Measurements from ENCODE around the gene MTHFD2L. TPM values are rescaled to one million over a fixed set of nuclear protein-coding genes. Genes with fewer than 3 reads are reported as not detected.

MTHFD2L gene
- total and polyA plus RNA-seq, 2 experiments from 2014 or later, result 20.0 to 32.0 TPM

GRCh38 chr4:74237425-74237966 is 79.6 kb downstream of the MTHFD2L start:
- H3K4me1 ChIP-seq (ENCODE audit: insufficient read depth), result no peaks in the 10 kb centered on the region
- no peaks in the 10 kb centered on the region for H3K79me2 ChIP-seq
- no peak for TF ChIP-seq CTCF (IDR thresholded peaks at IDR 0.05; ENCODE audit: poor library complexity)
- TF ChIP-seq EZH2 (IDR thresholded peaks at IDR 0.05; ENCODE audit: borderline replicate concordance), result no peak
- no peak for TF ChIP-seq EZH2phosphoT487 (IDR thresholded peaks at IDR 0.05; ENCODE audit: low read depth, severe bottlenecking, unreplicated experiment)
- H3K27me3 ChIP-seq, result no peaks in the 10 kb centered on the region
- H3K27ac ChIP-seq, result no peak overlapping the region
- no peaks in the 10 kb centered on the region for H4K20me1 ChIP-seq (ENCODE audit: insufficient read depth, poor library complexity, severe bottlenecking)
- no peaks in the 10 kb centered on the region for H3K9me3 ChIP-seq (ENCODE audit: low read depth)
- no peak for DNase-seq (ENCODE audit: low spot score)
- 97% methylated on average over 3 of the region's 3 CpGs for WGBS (ENCODE audit: low lambda C conversion rate, missing lambda C conversion rate)
- no peaks in the 10 kb centered on the region for H3K9me2 ChIP-seq (replicated peaks; ENCODE audit: insufficient read depth)
- no peaks in the 10 kb centered on the region for H3K36me3 ChIP-seq (replicated peaks; ENCODE audit: insufficient read depth, low read depth)
- H2AFZ ChIP-seq, result no peak overlapping the region
- H3K4me3 ChIP-seq, result no peak overlapping the region
- no peak overlapping the region for H3K4me2 ChIP-seq

DNA sequence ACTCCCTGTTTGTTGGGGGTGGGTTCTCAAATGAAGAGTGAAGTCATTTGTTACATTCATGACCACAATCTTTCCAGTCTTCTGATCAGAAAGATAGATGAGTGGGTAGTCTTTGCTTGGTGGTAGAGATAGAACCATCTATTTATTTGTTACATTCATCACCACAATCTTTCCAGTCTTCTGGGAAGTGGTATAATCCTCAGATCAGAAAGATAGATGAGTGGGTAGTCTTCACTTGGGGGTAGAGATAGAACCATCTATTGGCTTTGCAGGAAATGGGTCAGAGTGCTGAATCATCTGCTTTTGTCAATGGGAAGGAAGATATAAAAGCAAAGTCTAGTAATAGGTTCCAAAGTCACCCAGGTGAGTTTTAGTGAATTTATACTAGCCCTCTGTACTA is 86.1 kb downstream of the MTHFD2L start:
- TF ChIP-seq EZH2phosphoT487 (IDR thresholded peaks at IDR 0.05; ENCODE audit: low read depth, severe bottlenecking, unreplicated experiment) (no peak), EZH2 (IDR thresholded peaks at IDR 0.05; ENCODE audit: borderline replicate concordance) (no peak), CTCF (IDR thresholded peaks at IDR 0.05; ENCODE audit: poor library complexity) (no peak)
- Histone ChIP-seq H2AFZ (no peak overlapping the region), H3K36me3 (replicated peaks; ENCODE audit: insufficient read depth, low read depth) (no peaks in the 10 kb centered on the region), H3K4me1 (ENCODE audit: insufficient read depth) (no peaks in the 10 kb centered on the region), H3K79me2 (no peaks in the 10 kb centered on the region), H3K27me3 (no peaks in the 10 kb centered on the region), H3K4me2 (no peak overlapping the region), H3K27ac (no peak overlapping the region), H3K9me3 (ENCODE audit: low read depth) (no peaks in the 10 kb centered on the region), H4K20me1 (ENCODE audit: insufficient read depth, poor library complexity, severe bottlenecking) (no peaks in the 10 kb centered on the region), H3K9me2 (replicated peaks; ENCODE audit: insufficient read depth) (no peaks in the 10 kb centered on the region), H3K4me3 (no peak overlapping the region)
- no peak for DNase-seq (ENCODE audit: low spot score)

DNA sequence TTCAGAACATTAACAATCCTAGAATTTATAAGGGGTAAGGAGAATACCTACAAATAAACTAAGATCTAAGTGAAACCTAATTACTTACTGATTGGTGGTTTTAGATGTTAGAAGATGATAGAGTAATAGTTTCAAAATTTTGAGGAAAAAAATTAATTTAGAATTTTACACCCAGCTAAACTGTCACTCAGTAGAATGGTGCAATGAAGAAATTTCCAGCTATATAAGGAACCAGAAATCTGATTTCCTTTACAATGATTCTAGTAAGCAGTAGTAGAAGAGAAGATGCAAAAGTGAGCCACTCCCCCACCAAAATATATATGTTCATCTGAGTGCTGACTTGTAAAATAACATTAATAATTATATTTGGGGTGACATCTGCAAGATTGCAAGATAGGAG is 95.0 kb downstream of the MTHFD2L start:
- TF ChIP-seq CTCF (IDR thresholded peaks at IDR 0.05; ENCODE audit: poor library complexity), result no peak
- no peak for TF ChIP-seq EZH2 (IDR thresholded peaks at IDR 0.05; ENCODE audit: borderline replicate concordance)
- TF ChIP-seq EZH2phosphoT487 (IDR thresholded peaks at IDR 0.05; ENCODE audit: low read depth, severe bottlenecking, unreplicated experiment), result no peak
- Histone ChIP-seq H3K36me3 (replicated peaks; ENCODE audit: insufficient read depth, low read depth) (no peaks in the 10 kb centered on the region), H4K20me1 (ENCODE audit: insufficient read depth, poor library complexity, severe bottlenecking) (no peaks in the 10 kb centered on the region), H3K4me2 (no peak overlapping the region), H3K9me3 (ENCODE audit: low read depth) (no peaks in the 10 kb centered on the region), H3K79me2 (no peaks in the 10 kb centered on the region), H3K4me3 (no peak overlapping the region), H3K27me3 (no peaks in the 10 kb centered on the region), H3K27ac (no peak overlapping the region), H2AFZ (no peak overlapping the region), H3K4me1 (ENCODE audit: insufficient read depth) (no peaks in the 10 kb centered on the region), H3K9me2 (replicated peaks; ENCODE audit: insufficient read depth) (no peaks in the 10 kb centered on the region)
- no peak for DNase-seq (ENCODE audit: low spot score)

- H3K9me2 ChIP-seq (replicated peaks; ENCODE audit: insufficient read depth), result no peaks in the 10 kb centered on the region
- no peak for TF ChIP-seq CTCF (IDR thresholded peaks at IDR 0.05; ENCODE audit: poor library complexity)
- no peak for TF ChIP-seq EZH2phosphoT487 (IDR thresholded peaks at IDR 0.05; ENCODE audit: low read depth, severe bottlenecking, unreplicated experiment)
- TF ChIP-seq EZH2 (IDR thresholded peaks at IDR 0.05; ENCODE audit: borderline replicate concordance), result no peak
- no peak overlapping the region for H3K4me3 ChIP-seq
- no peak overlapping the region for H3K27ac ChIP-seq
- H3K4me2 ChIP-seq, result no peak overlapping the region
- H3K79me2 ChIP-seq, result no peaks in the 10 kb centered on the region
- DNase-seq (ENCODE audit: low spot score), result no peak
- no peaks in the 10 kb centered on the region for H3K27me3 ChIP-seq
- no peaks in the 10 kb centered on the region for H4K20me1 ChIP-seq (ENCODE audit: insufficient read depth, poor library complexity, severe bottlenecking)
- no peak overlapping the region for H2AFZ ChIP-seq
- H3K36me3 ChIP-seq (replicated peaks; ENCODE audit: insufficient read depth, low read depth), result no peaks in the 10 kb centered on the region
- WGBS (ENCODE audit: low lambda C conversion rate, missing lambda C conversion rate), result 100% methylated on average over 1 of the region's 1 CpG
- no peaks in the 10 kb centered on the region for H3K4me1 ChIP-seq (ENCODE audit: insufficient read depth)
- H3K9me3 ChIP-seq (ENCODE audit: low read depth), result no peaks in the 10 kb centered on the region
Observed at GRCh38 chr4:74254386-74254785, 96.5 kb downstream of the MTHFD2L start.
